ENCODE results near the gene SLC22A2.

- TF ChIP-seq, protein P1, sequence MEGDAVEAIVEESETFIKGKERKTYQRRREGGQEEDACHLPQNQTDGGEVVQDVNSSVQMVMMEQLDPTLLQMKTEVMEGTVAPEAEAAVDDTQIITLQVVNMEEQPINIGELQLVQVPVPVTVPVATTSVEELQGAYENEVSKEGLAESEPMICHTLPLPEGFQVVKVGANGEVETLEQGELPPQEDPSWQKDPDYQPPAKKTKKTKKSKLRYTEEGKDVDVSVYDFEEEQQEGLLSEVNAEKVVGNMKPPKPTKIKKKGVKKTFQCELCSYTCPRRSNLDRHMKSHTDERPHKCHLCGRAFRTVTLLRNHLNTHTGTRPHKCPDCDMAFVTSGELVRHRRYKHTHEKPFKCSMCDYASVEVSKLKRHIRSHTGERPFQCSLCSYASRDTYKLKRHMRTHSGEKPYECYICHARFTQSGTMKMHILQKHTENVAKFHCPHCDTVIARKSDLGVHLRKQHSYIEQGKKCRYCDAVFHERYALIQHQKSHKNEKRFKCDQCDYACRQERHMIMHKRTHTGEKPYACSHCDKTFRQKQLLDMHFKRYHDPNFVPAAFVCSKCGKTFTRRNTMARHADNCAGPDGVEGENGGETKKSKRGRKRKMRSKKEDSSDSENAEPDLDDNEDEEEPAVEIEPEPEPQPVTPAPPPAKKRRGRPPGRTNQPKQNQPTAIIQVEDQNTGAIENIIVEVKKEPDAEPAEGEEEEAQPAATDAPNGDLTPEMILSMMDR (IDR thresholded peaks at IDR 0.05), result no peak
- TF ChIP-seq NR3C1 (CRISPR knock-in tag; conservative IDR thresholded peaks at IDR 0.05; ENCODE audit: low read depth) (no peak), NFYB (CRISPR knock-in tag; conservative IDR thresholded peaks at IDR 0.05; ENCODE audit: low read depth) (no peak), IRF2 (CRISPR knock-in tag; IDR thresholded peaks at IDR 0.05; ENCODE audit: borderline replicate concordance, low read depth) (no peak), ZSCAN18 (CRISPR knock-in tag; IDR thresholded peaks at IDR 0.05) (no peak), ZNF423 (CRISPR knock-in tag; IDR thresholded peaks at IDR 0.05) (no peak), ESRRA (CRISPR knock-in tag; IDR thresholded peaks at IDR 0.05; ENCODE audit: borderline replicate concordance) (no peak), MLX (CRISPR knock-in tag; IDR thresholded peaks at IDR 0.05) (no peak), JUN (CRISPR knock-in tag; IDR thresholded peaks at IDR 0.05) (no peak), SMAD3 (CRISPR knock-in tag; IDR thresholded peaks at IDR 0.05; ENCODE audit: borderline replicate concordance) (no peak), CREB1 (CRISPR knock-in tag; IDR thresholded peaks at IDR 0.05) (no peak)
- TF ChIP-seq, protein P2, sequence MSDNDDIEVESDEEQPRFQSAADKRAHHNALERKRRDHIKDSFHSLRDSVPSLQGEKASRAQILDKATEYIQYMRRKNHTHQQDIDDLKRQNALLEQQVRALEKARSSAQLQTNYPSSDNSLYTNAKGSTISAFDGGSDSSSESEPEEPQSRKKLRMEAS (CRISPR knock-in tag; IDR thresholded peaks at IDR 0.05), result no peak
These were observed 27.0 kb upstream of the SLC22A2 start for GRCh38 chr6:160285541-160286105.
